EH (cell line): ENCODE data around the gene COA7.

ENCODE experiments used
- DNase-seq: peaks from one replicate; pipeline ENCODE4 v3.0.0-alpha.2; 2015; ENCODE audit warnings: low read depth

Gene COA7

DNA sequence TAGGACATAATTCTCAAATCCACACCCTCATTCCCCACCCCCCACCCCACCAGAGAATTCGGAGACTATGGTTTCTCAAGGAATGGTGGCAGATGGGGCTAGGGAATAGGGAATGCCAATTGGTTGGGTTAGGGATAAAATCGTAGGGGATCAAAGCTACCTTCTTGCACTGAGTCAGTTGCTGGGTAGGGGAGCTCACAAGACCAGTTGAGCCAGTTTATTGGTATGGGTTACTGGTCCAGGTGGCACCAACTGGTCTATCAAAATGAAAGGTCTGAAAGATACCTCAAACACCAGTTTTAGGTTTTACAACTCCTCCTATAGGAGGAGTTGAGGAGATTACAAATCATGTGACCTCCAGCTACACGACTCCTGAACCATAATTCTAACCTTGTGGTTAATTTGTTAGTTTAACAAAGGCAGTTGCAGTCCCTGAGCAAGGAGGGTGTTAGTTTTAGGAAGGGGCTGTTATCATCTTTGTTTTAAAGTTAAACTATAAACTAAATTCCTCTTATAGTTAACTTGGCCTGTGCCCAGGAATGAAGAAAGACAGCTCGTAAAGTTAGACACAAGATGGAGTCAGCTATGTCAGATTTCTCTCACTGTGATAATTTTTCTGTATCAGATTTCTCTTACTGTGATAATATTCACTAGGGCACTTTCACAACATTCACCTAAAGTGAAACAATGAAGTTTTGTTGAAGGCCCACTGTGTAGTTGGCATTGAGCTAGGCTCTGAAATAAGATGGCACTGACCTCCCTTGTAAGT, 62.6 kb downstream of the COA7 start:
- DNase-seq, result peak; percentile 22
